ENCODE data around the gene PLPPR1.
"Not testable (repeated sequence)": the region's sequence is repeated elsewhere in the genome, so short reads cannot be mapped to it uniquely, and the experiment has no call there.

The PLPPR1 gene

GRCh38 chr9:101311191-101311590 lies 282.7 kb downstream of the PLPPR1 start:
- no peak for DNase-seq

GRCh38 chr9:101311758-101312420 lies 283.4 kb downstream of the PLPPR1 start:
- peak; percentile 50 to 86 for DNase-seq

GRCh38 chr9:101312661-101313060 lies 284.1 kb downstream of the PLPPR1 start:
- DNase-seq, result no peak

- no peak for DNase-seq
Observed at GRCh38 chr9:101315112-101315450, 286.6 kb downstream of the PLPPR1 start.

- DNase-seq, result no peak
Observed at GRCh38 chr9:101317735-101318134, 289.2 kb downstream of the PLPPR1 start.

- no peak for DNase-seq
Observed at GRCh38 chr9:101323129-101323528, 294.6 kb downstream of the PLPPR1 start.

GRCh38 chr9:101324245-101324804 lies 295.8 kb downstream of the PLPPR1 start:
- DNase-seq, result no peak

- no peak for DNase-seq
Observed at GRCh38 chr9:101325053-101325452, 296.5 kb downstream of the PLPPR1 start.

- DNase-seq, result no peak
Observed at GRCh38 chr9:101326035-101326434, 297.5 kb downstream of the PLPPR1 start.

- no peak for DNase-seq
Observed at GRCh38 chr9:101326501-101326900, 298.0 kb downstream of the PLPPR1 start.

GRCh38 chr9:101327422-101327909 lies 298.9 kb downstream of the PLPPR1 start:
- not testable (repeated sequence) for DNase-seq

- no peak for DNase-seq
Observed at GRCh38 chr9:101332362-101332761, 303.8 kb downstream of the PLPPR1 start.

GRCh38 chr9:101333490-101333889 lies 305.0 kb downstream of the PLPPR1 start:
- DNase-seq, result no peak

- DNase-seq, result no peak
Observed at GRCh38 chr9:101333926-101334702, 305.6 kb downstream of the PLPPR1 start.

GRCh38 chr9:101336091-101336490 lies 307.6 kb downstream of the PLPPR1 start:
- no peak for DNase-seq

GRCh38 chr9:101337237-101337636 lies 308.7 kb downstream of the PLPPR1 start:
- DNase-seq, result no peak

GRCh38 chr9:101341958-101342357 lies 313.4 kb downstream of the PLPPR1 start:
- DNase-seq, result no peak

GRCh38 chr9:101342595-101342994 lies 314.1 kb downstream of the PLPPR1 start:
- no peak for DNase-seq

- no peak for DNase-seq
Observed at GRCh38 chr9:101350285-101350684, 321.8 kb downstream of the PLPPR1 start.

- no peak for DNase-seq
Observed at GRCh38 chr9:101352892-101353463, 324.5 kb downstream of the PLPPR1 start.

- no peak for DNase-seq
Observed at GRCh38 chr9:101353683-101354082, 325.2 kb downstream of the PLPPR1 start.

GRCh38 chr9:101354143-101354764 lies 325.7 kb downstream of the PLPPR1 start:
- DNase-seq, result no peak

Measured in inflammatory macrophage treated with lipopolysaccharide for 1 hour (primary cell).